ENCODE data around the gene KCNMA1. TPM values are rescaled to one million over a fixed set of nuclear protein-coding genes. Genes with fewer than 3 reads are reported as not detected.

The KCNMA1 gene
- total RNA-seq, 1 donor, result 77.8 TPM

DNA sequence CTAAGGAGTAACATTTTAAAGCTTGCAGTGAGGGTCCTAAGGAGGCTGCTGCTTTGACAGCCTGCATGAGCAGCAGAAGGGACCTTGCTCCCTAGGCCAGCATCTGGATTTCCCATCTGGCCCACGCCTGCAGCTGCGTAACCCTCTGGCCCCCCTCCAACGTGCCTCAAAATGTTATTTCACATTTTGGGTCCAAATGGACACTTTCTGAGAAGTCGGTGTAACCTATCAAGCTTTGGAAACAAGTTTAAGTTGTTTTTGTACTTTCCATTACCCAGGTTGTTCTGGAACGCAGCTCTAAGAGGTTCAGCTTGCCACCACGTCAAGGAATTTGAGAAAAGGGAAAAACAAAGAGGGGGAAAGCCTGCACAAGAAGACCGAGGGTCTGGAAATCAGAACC lies 338.3 kb downstream of the KCNMA1 start:
- no peak for DNase-seq (ENCODE audit: insufficient read length, low spot score, missing footprints)
- Histone ChIP-seq H3K79me2 (ENCODE audit: insufficient read depth, low read length) (no peaks in the 10 kb centered on the region), H3K4me1 (ENCODE audit: insufficient read depth, low read length) (peaks cover 17% of the 10 kb centered on the region), H3K9me3 (ENCODE audit: low read depth, low read length) (no peaks in the 10 kb centered on the region), H2AFZ (ENCODE audit: low read length) (no peak overlapping the region), H3K36me3 (ENCODE audit: insufficient read depth, low read length) (no peaks in the 10 kb centered on the region), H3K27me3 (ENCODE audit: insufficient read depth, low read length) (no peaks in the 10 kb centered on the region), H3K27ac (ENCODE audit: low read depth, low read length) (no peak overlapping the region), H3K4me3 (ENCODE audit: insufficient read depth, low read length) (no peak overlapping the region), H3K4me2 (ENCODE audit: insufficient read depth, low read length) (no peak overlapping the region), H4K20me1 (ENCODE audit: insufficient read depth, low read length) (no peaks in the 10 kb centered on the region)
- TF ChIP-seq, protein P1, sequence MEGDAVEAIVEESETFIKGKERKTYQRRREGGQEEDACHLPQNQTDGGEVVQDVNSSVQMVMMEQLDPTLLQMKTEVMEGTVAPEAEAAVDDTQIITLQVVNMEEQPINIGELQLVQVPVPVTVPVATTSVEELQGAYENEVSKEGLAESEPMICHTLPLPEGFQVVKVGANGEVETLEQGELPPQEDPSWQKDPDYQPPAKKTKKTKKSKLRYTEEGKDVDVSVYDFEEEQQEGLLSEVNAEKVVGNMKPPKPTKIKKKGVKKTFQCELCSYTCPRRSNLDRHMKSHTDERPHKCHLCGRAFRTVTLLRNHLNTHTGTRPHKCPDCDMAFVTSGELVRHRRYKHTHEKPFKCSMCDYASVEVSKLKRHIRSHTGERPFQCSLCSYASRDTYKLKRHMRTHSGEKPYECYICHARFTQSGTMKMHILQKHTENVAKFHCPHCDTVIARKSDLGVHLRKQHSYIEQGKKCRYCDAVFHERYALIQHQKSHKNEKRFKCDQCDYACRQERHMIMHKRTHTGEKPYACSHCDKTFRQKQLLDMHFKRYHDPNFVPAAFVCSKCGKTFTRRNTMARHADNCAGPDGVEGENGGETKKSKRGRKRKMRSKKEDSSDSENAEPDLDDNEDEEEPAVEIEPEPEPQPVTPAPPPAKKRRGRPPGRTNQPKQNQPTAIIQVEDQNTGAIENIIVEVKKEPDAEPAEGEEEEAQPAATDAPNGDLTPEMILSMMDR (IDR thresholded peaks at IDR 0.05; ENCODE audit: extremely low read depth, low read depth, low read length), result no peak

DNA sequence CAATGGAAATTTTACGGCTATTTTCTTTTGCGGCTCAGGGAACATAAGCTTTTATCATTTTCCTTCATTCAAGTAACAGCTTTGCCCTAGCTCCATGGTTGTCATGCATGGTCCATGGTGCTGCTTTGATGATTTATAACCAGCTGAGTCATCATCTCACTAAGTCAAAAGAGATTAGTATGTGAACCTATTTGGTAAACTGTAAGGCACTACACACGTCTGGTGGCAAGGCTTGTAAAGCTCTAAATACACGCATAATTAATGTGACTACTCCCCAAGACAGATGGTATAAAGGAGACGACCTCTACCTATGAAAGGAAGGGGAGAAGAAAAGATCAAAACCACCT lies 340.2 kb downstream of the KCNMA1 start:
- TF ChIP-seq, protein P1 (IDR thresholded peaks at IDR 0.05; ENCODE audit: extremely low read depth, low read depth, low read length), result no peak
- no peak overlapping the region for H3K4me3 ChIP-seq (ENCODE audit: insufficient read depth, low read length)
- H3K9me3 ChIP-seq (ENCODE audit: low read depth, low read length), result no peaks in the 10 kb centered on the region
- H2AFZ ChIP-seq (ENCODE audit: low read length), result no peak overlapping the region
- no peak overlapping the region for H3K27ac ChIP-seq (ENCODE audit: low read depth, low read length)
- peaks cover 29% of the 10 kb centered on the region for H3K4me1 ChIP-seq (ENCODE audit: insufficient read depth, low read length)
- no peak overlapping the region for H3K4me2 ChIP-seq (ENCODE audit: insufficient read depth, low read length)
- no peaks in the 10 kb centered on the region for H4K20me1 ChIP-seq (ENCODE audit: insufficient read depth, low read length)
- no peaks in the 10 kb centered on the region for H3K79me2 ChIP-seq (ENCODE audit: insufficient read depth, low read length)
- no peaks in the 10 kb centered on the region for H3K36me3 ChIP-seq (ENCODE audit: insufficient read depth, low read length)
- no peaks in the 10 kb centered on the region for H3K27me3 ChIP-seq (ENCODE audit: insufficient read depth, low read length)
- peak; percentile 74 for DNase-seq (ENCODE audit: insufficient read length, low spot score, missing footprints)

DNA sequence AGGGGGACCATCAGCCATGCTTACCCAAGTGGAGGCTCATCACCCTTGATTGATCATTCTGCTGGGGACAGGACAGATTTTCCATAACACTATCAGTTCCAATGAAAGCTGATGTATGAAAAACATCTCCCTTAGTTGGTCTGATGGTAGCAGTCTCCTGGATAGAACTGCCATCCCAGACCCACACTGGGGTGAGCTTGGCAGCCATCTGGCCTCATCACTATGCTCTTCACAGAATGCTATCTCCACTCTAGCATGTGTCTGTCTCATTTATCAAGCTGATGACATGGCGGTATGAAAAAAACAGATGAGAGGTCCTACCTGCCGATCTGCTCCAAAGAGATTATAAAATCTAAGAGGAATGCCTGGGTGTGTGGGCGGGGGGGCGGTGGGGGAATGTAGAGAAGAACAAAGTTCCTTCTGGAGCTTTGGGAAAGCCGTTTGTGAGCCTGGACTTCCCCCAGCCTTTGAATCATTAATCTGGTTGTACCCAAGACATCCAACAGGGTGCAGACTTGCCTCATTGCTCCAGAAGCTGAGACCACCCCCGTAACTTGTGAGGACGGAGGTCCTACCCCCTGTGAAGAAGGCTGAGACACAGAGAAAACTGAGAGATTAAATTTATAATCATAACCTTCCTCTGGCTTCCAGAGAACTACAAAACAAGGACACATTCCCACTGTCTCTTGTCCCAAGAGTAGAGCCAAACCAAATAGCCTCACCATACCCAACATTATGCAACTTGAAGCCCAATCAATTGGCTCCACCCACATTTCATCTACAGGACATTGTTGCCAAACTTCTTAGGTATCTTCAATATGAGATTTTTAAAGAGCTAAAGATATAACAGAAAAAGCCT lies 340.8 kb downstream of the KCNMA1 start:
- Histone ChIP-seq H3K4me3 (ENCODE audit: insufficient read depth, low read length) (no peak overlapping the region), H3K27ac (ENCODE audit: low read depth, low read length) (no peak overlapping the region), H2AFZ (ENCODE audit: low read length) (no peak overlapping the region), H3K36me3 (ENCODE audit: insufficient read depth, low read length) (no peaks in the 10 kb centered on the region), H3K4me1 (ENCODE audit: insufficient read depth, low read length) (peaks cover 33% of the 10 kb centered on the region), H3K79me2 (ENCODE audit: insufficient read depth, low read length) (no peaks in the 10 kb centered on the region), H4K20me1 (ENCODE audit: insufficient read depth, low read length) (no peaks in the 10 kb centered on the region), H3K4me2 (ENCODE audit: insufficient read depth, low read length) (no peak overlapping the region), H3K9me3 (ENCODE audit: low read depth, low read length) (no peaks in the 10 kb centered on the region), H3K27me3 (ENCODE audit: insufficient read depth, low read length) (no peaks in the 10 kb centered on the region)
- DNase-seq (ENCODE audit: insufficient read length, low spot score, missing footprints), result no peak
- TF ChIP-seq, protein P1 (IDR thresholded peaks at IDR 0.05; ENCODE audit: extremely low read depth, low read depth, low read length), result no peak

DNA sequence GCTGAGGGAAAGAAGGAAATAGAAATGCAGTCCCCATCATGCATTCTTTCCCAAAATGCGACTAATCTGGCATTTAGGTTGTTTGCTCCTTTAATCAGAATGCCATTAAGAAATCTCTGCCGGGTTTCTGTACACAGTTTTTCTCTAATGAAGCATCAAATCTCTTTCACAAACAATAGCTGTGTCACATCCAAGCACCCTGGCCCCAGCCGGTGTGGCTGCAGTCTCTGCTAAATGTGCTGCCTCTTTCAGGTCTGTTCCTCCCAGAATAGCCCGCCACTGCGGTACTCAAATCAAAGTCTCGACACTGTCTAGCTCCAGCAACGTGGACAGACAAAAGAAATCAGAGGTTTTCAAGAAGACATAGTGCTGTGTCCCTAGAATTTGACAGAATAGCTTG lies 343.8 kb downstream of the KCNMA1 start:
- H3K36me3 ChIP-seq (ENCODE audit: insufficient read depth, low read length), result no peaks in the 10 kb centered on the region
- H3K4me1 ChIP-seq (ENCODE audit: insufficient read depth, low read length), result peaks cover 42% of the 10 kb centered on the region
- peak overlapping the region; percentile 29 for H3K27ac ChIP-seq (ENCODE audit: low read depth, low read length)
- no peak overlapping the region for H3K4me3 ChIP-seq (ENCODE audit: insufficient read depth, low read length)
- H3K4me2 ChIP-seq (ENCODE audit: insufficient read depth, low read length), result no peak overlapping the region
- H3K27me3 ChIP-seq (ENCODE audit: insufficient read depth, low read length), result no peaks in the 10 kb centered on the region
- TF ChIP-seq, protein P1 (IDR thresholded peaks at IDR 0.05; ENCODE audit: extremely low read depth, low read depth, low read length), result no peak
- no peak overlapping the region for H2AFZ ChIP-seq (ENCODE audit: low read length)
- H3K9me3 ChIP-seq (ENCODE audit: low read depth, low read length), result no peaks in the 10 kb centered on the region
- H4K20me1 ChIP-seq (ENCODE audit: insufficient read depth, low read length), result no peaks in the 10 kb centered on the region
- H3K79me2 ChIP-seq (ENCODE audit: insufficient read depth, low read length), result no peaks in the 10 kb centered on the region
- no peak for DNase-seq (ENCODE audit: insufficient read length, low spot score, missing footprints)

Data from osteoblast (primary cell).